ENCODE results near the gene SLC26A6. TPM values are rescaled to one million over a fixed set of nuclear protein-coding genes. Genes with fewer than 3 reads are reported as not detected.

SLC26A6 gene
- total RNA-seq, 2 experiments from 2014 or later = 13.5 to 14.4 TPM

- Mint-ChIP-seq H3K4me3 (no peak overlapping the region), H3K9me3 (no peaks in the 10 kb centered on the region), H3K36me3 (ENCODE audit: low read depth) (peaks cover 5% of the 10 kb centered on the region), H3K4me1 (ENCODE audit: low read depth) (peaks cover 6% of the 10 kb centered on the region), H3K27me3 (peaks cover 63% of the 10 kb centered on the region), H3K27ac (no peak overlapping the region)
- no peak for TF ChIP-seq CTCF (IDR thresholded peaks at IDR 0.05)
- CTCF ChIA-PET = no interaction called here
- Histone ChIP-seq H3K27ac (ENCODE audit: low read depth in 1 of 2, low read length in 2 of 2) (no peak overlapping the region), H3K36me3 (ENCODE audit: insufficient read depth, low read length) (no peaks in the 10 kb centered on the region), H3K4me1 (ENCODE audit: insufficient read depth, low read length) (peaks cover 8% of the 10 kb centered on the region), H3K27me3 (ENCODE audit: control insufficient read depth in 1 of 2, insufficient read depth in 2 of 2, low read length in 2 of 2) (peaks cover 11 to 33% of the 10 kb centered on the region in 2 experiments), H3K9me3 (ENCODE audit: control insufficient read depth in 1 of 2, insufficient read depth in 1 of 2, low read length in 2 of 2) (peaks cover 0 to 6% of the 10 kb centered on the region in 2 experiments), H3K4me3 (ENCODE audit: low read length) (no peak overlapping the region)
- no peak for ATAC-seq (ENCODE audit: poor library complexity)
- intact Hi-C loops (cut with DNase I, micrococcal nuclease) = no loop called here
- POLR2A ChIA-PET = no interaction called here
- no peak for DNase-seq
These were observed 42.7 kb downstream of the SLC26A6 start for GRCh38 chr3:48592519-48593087.

GRCh38 chr3:48591886-48592518 is 43.3 kb downstream of the SLC26A6 start:
- H3K27ac Mint-ChIP-seq = no peak overlapping the region
- POLR2A ChIA-PET = no interaction called here
- H3K9me3 Mint-ChIP-seq = no peaks in the 10 kb centered on the region
- no peak for DNase-seq
- intact Hi-C loops (cut with DNase I, micrococcal nuclease) = no loop called here
- no peaks in the 10 kb centered on the region for H3K36me3 Mint-ChIP-seq (ENCODE audit: low read depth)
- peaks cover 11 to 33% of the 10 kb centered on the region in 2 experiments for H3K27me3 ChIP-seq (ENCODE audit: control insufficient read depth in 1 of 2, insufficient read depth in 2 of 2, low read length in 2 of 2)
- CTCF ChIA-PET = no interaction called here
- H3K4me3 ChIP-seq (ENCODE audit: low read length) = no peak overlapping the region
- peaks cover 8% of the 10 kb centered on the region for H3K4me1 ChIP-seq (ENCODE audit: insufficient read depth, low read length)
- H3K36me3 ChIP-seq (ENCODE audit: insufficient read depth, low read length) = no peaks in the 10 kb centered on the region
- H3K27me3 Mint-ChIP-seq = peaks cover 59% of the 10 kb centered on the region
- H3K9me3 ChIP-seq (ENCODE audit: control insufficient read depth in 1 of 2, insufficient read depth in 1 of 2, low read length in 2 of 2) = peaks cover 0 to 8% of the 10 kb centered on the region in 2 experiments
- H3K27ac ChIP-seq (ENCODE audit: low read depth in 1 of 2, low read length in 2 of 2) = no peak overlapping the region
- no peak for TF ChIP-seq CTCF (IDR thresholded peaks at IDR 0.05)
- ATAC-seq (ENCODE audit: poor library complexity) = no peak
- no peak overlapping the region for H3K4me3 Mint-ChIP-seq
- peaks cover 6% of the 10 kb centered on the region for H3K4me1 Mint-ChIP-seq (ENCODE audit: low read depth)

- ATAC-seq (ENCODE audit: poor library complexity) = no peak
- Mint-ChIP-seq H3K36me3 (ENCODE audit: low read depth) (no peaks in the 10 kb centered on the region), H3K27me3 (peaks cover 62% of the 10 kb centered on the region), H3K4me3 (no peak overlapping the region), H3K9me3 (no peaks in the 10 kb centered on the region), H3K27ac (no peak overlapping the region), H3K4me1 (ENCODE audit: low read depth) (peaks cover 6% of the 10 kb centered on the region)
- H3K4me3 ChIP-seq (ENCODE audit: low read length) = no peak overlapping the region
- peaks cover 0 to 8% of the 10 kb centered on the region in 2 experiments for H3K9me3 ChIP-seq (ENCODE audit: control insufficient read depth in 1 of 2, insufficient read depth in 1 of 2, low read length in 2 of 2)
- H3K27ac ChIP-seq (ENCODE audit: low read depth in 1 of 2, low read length in 2 of 2) = no peak overlapping the region
- DNase-seq = no peak
- H3K27me3 ChIP-seq (ENCODE audit: control insufficient read depth in 1 of 2, insufficient read depth in 2 of 2, low read length in 2 of 2) = peaks cover 11 to 33% of the 10 kb centered on the region in 2 experiments
- intact Hi-C loops (cut with DNase I, micrococcal nuclease) = no loop called here
- TF ChIP-seq CTCF (IDR thresholded peaks at IDR 0.05) = no peak
- ChIA-PET CTCF (no interaction called here), POLR2A (no interaction called here)
- H3K4me1 ChIP-seq (ENCODE audit: insufficient read depth, low read length) = peaks cover 8% of the 10 kb centered on the region
- H3K36me3 ChIP-seq (ENCODE audit: insufficient read depth, low read length) = no peaks in the 10 kb centered on the region
These were observed 43.8 kb downstream of the SLC26A6 start for GRCh38 chr3:48591436-48591835.

All from CD4-positive, alpha-beta T cell (primary cell).